Astrocyte (in vitro differentiated cells and primary cell): Measurements from ENCODE around the gene LRG1.

Source experiments
- CTCF ChIP-seq: IDR thresholded peaks from 2 replicates; pipeline ENCODE4 v1.5.1; 2011; ENCODE audit warnings: low read depth, mild to moderate bottlenecking, inconsistent platforms, low read length, moderate library complexity; ENCODE audit not compliant: insufficient read depth
- EZH2 ChIP-seq: IDR thresholded peaks from 2 replicates; pipeline ENCODE4 v1.6.1; 2012; ENCODE audit warnings: mild to moderate bottlenecking, low read length, inconsistent platforms; ENCODE audit not compliant: insufficient read depth

GRCh38 chr19:4587527-4587926 lies 47.7 kb upstream of the LRG1 start:
- no peak for TF ChIP-seq CTCF
- no peak for TF ChIP-seq EZH2
